OCI-LY1 (cell line): ENCODE results near the gene POC1A.

Experiments
- H2AFZ ChIP-seq: fragments of 200-600 bp; sonication (generic), shearing (Covaris generic); 2 replicates; pipeline ENCODE4 v1.6.0; 2014; ENCODE audit warnings: antibody characterized with exemption, mild to moderate bottlenecking, low read length
- H3F3A ChIP-seq: fragments of 200-600 bp; sonication (generic), shearing (Covaris generic); 2 replicates; pipeline ENCODE4 v1.6.0; 2014; ENCODE audit warnings: mild to moderate bottlenecking, antibody characterized with exemption, low read length, moderate library complexity; ENCODE audit not compliant: insufficient read depth
- H3K27ac ChIP-seq: fragments of 200-600 bp; sonication (generic); 2 replicates; pipeline ENCODE4 v1.5.1; 2014; ENCODE audit warnings: low read length, mixed run types, mild to moderate bottlenecking, low read depth; ENCODE audit not compliant: poor library complexity, severe bottlenecking
- H3K27me3 ChIP-seq: fragments of 200-600 bp; sonication (generic); 2 replicates; pipeline ENCODE4 v1.6.0; 2014; ENCODE audit warnings: antibody characterized with exemption, mild to moderate bottlenecking, low read length, moderate library complexity; ENCODE audit not compliant: insufficient read depth
- H3K36me3 ChIP-seq: fragments of 200-600 bp; sonication (generic); 2 replicates; pipeline ENCODE4 v1.6.1; 2014; ENCODE audit warnings: mild to moderate bottlenecking, antibody characterized with exemption, low read length, moderate library complexity, mixed read lengths; ENCODE audit not compliant: insufficient read depth
- H3K4me1 ChIP-seq: fragments of 200-600 bp; sonication (generic); 2 replicates; pipeline ENCODE4 v1.5.1; 2014; ENCODE audit warnings: mild to moderate bottlenecking, low read length, moderate library complexity; ENCODE audit not compliant: insufficient read depth, severe bottlenecking
- H3K4me2 ChIP-seq: fragments of 200-600 bp; sonication (generic), shearing (Covaris generic); 2 replicates; pipeline ENCODE4 v1.6.1; 2014; ENCODE audit warnings: low read length
- H3K4me3 ChIP-seq: fragments of 200-600 bp; sonication (generic); 2 replicates; pipeline ENCODE4 v1.5.1; 2014; ENCODE audit warnings: low read length, low read depth, mild to moderate bottlenecking, mixed read lengths; ENCODE audit not compliant: poor library complexity, severe bottlenecking
- H3K79me2 ChIP-seq: fragments of 200-600 bp; shearing (Covaris generic); 2 replicates; pipeline ENCODE4 v1.6.1; 2016; ENCODE audit warnings: mixed run types, low read length, mixed read lengths; ENCODE audit not compliant: insufficient read depth
- H3K9ac ChIP-seq: fragments of 200-600 bp; sonication (generic), shearing (Covaris generic); 2 replicates; pipeline ENCODE4 v1.6.1; 2014; ENCODE audit warnings: mild to moderate bottlenecking, low read length, mixed read lengths
- H3K9me2 ChIP-seq: fragments of 200-600 bp; sonication (generic), shearing (Covaris generic); 2 replicates; pipeline ENCODE4 v1.6.1; 2014; ENCODE audit warnings: low read depth, mild to moderate bottlenecking, low read length, mixed read lengths
- H3K9me3 ChIP-seq: fragments of 200-600 bp; shearing (Covaris generic); 2 replicates; pipeline ENCODE4 v1.6.1; 2014; ENCODE audit warnings: low read length, mixed read lengths
- H4K20me1 ChIP-seq: fragments of 200-600 bp; sonication (generic), shearing (Covaris generic); 2 replicates; pipeline ENCODE4 v1.6.0; 2016; ENCODE audit warnings: mild to moderate bottlenecking, low read length; ENCODE audit not compliant: insufficient read depth
- CTCF ChIP-seq: fragments of 200-600 bp; sonication (generic), shearing (Covaris generic); IDR thresholded peaks from 2 replicates; pipeline ENCODE4 v1.5.1; 2017; ENCODE audit warnings: mild to moderate bottlenecking, antibody characterized with exemption, low read length, moderate library complexity, mixed read lengths
- EZH2 ChIP-seq: fragments of 200-600 bp; sonication (generic), shearing (Covaris generic); IDR thresholded peaks from 2 replicates; pipeline ENCODE4 v1.8.0; 2017; ENCODE audit warnings: borderline replicate concordance, mixed run types, mild to moderate bottlenecking, antibody characterized with exemption, low read length, moderate library complexity, mixed read lengths

The POC1A gene

GRCh38 chr3:52146189-52146588 is 8.0 kb downstream of the POC1A start:
- Histone ChIP-seq H3K27me3 (no peaks in the 10 kb centered on the region), H3K9ac (no peak overlapping the region), H3F3A (no peaks in the 10 kb centered on the region), H3K36me3 (peaks cover 58% of the 10 kb centered on the region), H3K4me1 (peaks cover 9% of the 10 kb centered on the region), H3K79me2 (no peaks in the 10 kb centered on the region), H4K20me1 (no peaks in the 10 kb centered on the region), H3K9me2 (no peaks in the 10 kb centered on the region), H3K4me2 (no peak overlapping the region), H3K27ac (no peak overlapping the region), H3K9me3 (no peaks in the 10 kb centered on the region), H2AFZ (no peak overlapping the region), H3K4me3 (no peak overlapping the region)
- no peak for TF ChIP-seq CTCF
- no peak for TF ChIP-seq EZH2

GRCh38 chr3:52145736-52146110 is 8.5 kb downstream of the POC1A start:
- H3F3A ChIP-seq: no peaks in the 10 kb centered on the region
- TF ChIP-seq CTCF: no peak
- no peak for TF ChIP-seq EZH2
- no peak overlapping the region for H3K4me2 ChIP-seq
- no peaks in the 10 kb centered on the region for H3K9me2 ChIP-seq
- H3K9ac ChIP-seq: no peak overlapping the region
- peaks cover 9% of the 10 kb centered on the region for H3K4me1 ChIP-seq
- H4K20me1 ChIP-seq: no peaks in the 10 kb centered on the region
- peaks cover 58% of the 10 kb centered on the region for H3K36me3 ChIP-seq
- H3K4me3 ChIP-seq: no peak overlapping the region
- H3K27ac ChIP-seq: no peak overlapping the region
- H3K27me3 ChIP-seq: no peaks in the 10 kb centered on the region
- no peak overlapping the region for H2AFZ ChIP-seq
- no peaks in the 10 kb centered on the region for H3K9me3 ChIP-seq
- no peaks in the 10 kb centered on the region for H3K79me2 ChIP-seq

GRCh38 chr3:52144796-52145735 is 9.2 kb downstream of the POC1A start:
- Histone ChIP-seq H3K9ac (no peak overlapping the region), H2AFZ (no peak overlapping the region), H3K27me3 (no peaks in the 10 kb centered on the region), H3K9me2 (no peaks in the 10 kb centered on the region), H3K79me2 (no peaks in the 10 kb centered on the region), H3K4me2 (no peak overlapping the region), H3F3A (no peaks in the 10 kb centered on the region), H3K27ac (no peak overlapping the region), H3K36me3 (peaks cover 58% of the 10 kb centered on the region), H3K4me1 (peaks cover 9% of the 10 kb centered on the region), H3K9me3 (no peaks in the 10 kb centered on the region), H4K20me1 (no peaks in the 10 kb centered on the region), H3K4me3 (no peak overlapping the region)
- TF ChIP-seq CTCF: no peak
- TF ChIP-seq EZH2: no peak
